Upper lobe of left lung (tissue), 6 donors: ENCODE measurements around the gene GPR84. TPM values are rescaled to one million over a fixed set of nuclear protein-coding genes. Genes with fewer than 3 reads are reported as not detected.

Experiments
- ATAC-seq, 2 donors: fragments of 200-7000 bp; cut with Tn5 transposase; one replicate each; pipeline ENCODE4 v1.9.1; 2022; ENCODE audit warnings: mild to moderate bottlenecking in 2 of 2, moderate library complexity in 2 of 2; ENCODE audit not compliant: low FRiP score in 2 of 2
- DNase-seq, 2 donors: peaks; one replicate each; pipeline ENCODE4 v3.0.0-alpha.2; 2019 to 2020
- H3K27ac ChIP-seq, 4 donors: fragments of 200-600 bp; sonication (generic); one replicate each; pipeline ENCODE4 v1.5.1; 2016 to 2019
- H3K27me3 ChIP-seq, 4 donors: fragments of 200-600 bp; sonication (generic); one replicate each; pipeline ENCODE4 v1.5.1; 2017 to 2019
- H3K36me3 ChIP-seq, 4 donors: fragments of 200-600 bp; sonication (generic); one replicate each; pipeline ENCODE4 v1.5.1; 2016 to 2019
- H3K4me1 ChIP-seq, 4 donors: fragments of 200-600 bp; sonication (generic); one replicate each; pipeline ENCODE4 v1.5.1; 2018 to 2019
- H3K4me3 ChIP-seq, 4 donors: fragments of 200-600 bp; sonication (generic); one replicate each; pipeline ENCODE4 v1.5.1; 2017 to 2019; ENCODE audit warnings: mild to moderate bottlenecking in 2 of 4, moderate library complexity in 1 of 4
- H3K9me3 ChIP-seq, 4 donors: fragments of 200-600 bp; sonication (generic); one replicate each; pipeline ENCODE4 v1.5.1; 2018 to 2019
- CTCF ChIP-seq, 6 experiments: fragments of 450-650 bp in 4 of 6; fragments of 200-600 bp in 2 of 6; sonication (generic) in 2 of 6; IDR thresholded peaks; one replicate each; pipeline ENCODE4 v1.5.1; 2016 to 2019; ENCODE audit warnings: antibody characterized with exemption in 6 of 6
- EP300 ChIP-seq, 4 donors: sonication (generic); formaldehyde crosslinking; IDR thresholded peaks; one replicate each; pipeline ENCODE4 v1.5.1; 2017; ENCODE audit warnings: antibody characterized with exemption in 4 of 4, control low read depth in 2 of 4
- POLR2A ChIP-seq, 4 donors: fragments of 450-650 bp; IDR thresholded peaks; one replicate each; pipeline ENCODE4 v1.5.1; 2016 to 2017; ENCODE audit warnings: antibody characterized with exemption in 4 of 4, mild to moderate bottlenecking in 2 of 4
- POLR2AphosphoS5 ChIP-seq, 2 donors: sonication (generic); formaldehyde crosslinking; IDR thresholded peaks; one replicate each; pipeline ENCODE4 v1.5.1; 2017; ENCODE audit warnings: antibody characterized with exemption in 2 of 2
- WGBS, 2 donors: methylation state at CpG; one replicate each; pipeline ENCODE4 v1.1.5; 2017 to 2018; 5-methylcytosine and 5-hydroxymethylcytosine counted together
- total RNA-seq, 6 donors: library from RNA; depleted of rRNA in 4 of 6; stranded (reverse); fragments of >200 nt in 4 of 6; gene quantifications; one replicate each; pipeline versions ENCODE4 v1.1.0 to v1.2.1, GENCODE V29; 2016 to 2021
- donor health status: DM: no; HTN: no; CAD: no; lungs with moderate emphysema.
- donor health status: DM: no; HTN: yes; CAD: no; lungs with severe emphysema.

Gene GPR84
- total RNA-seq, 6 donors from 2014 or later: 0.39 to 2.1 (median 1.1) TPM; not detected in 2

GRCh38 chr12:54349679-54350078 lies 14.6 kb downstream of the GPR84 start:
- Histone ChIP-seq H3K36me3 (peaks cover 28 to 80% (median 62%) of the 10 kb centered on the region in 4 donors), H3K4me3 (no peak overlapping the region), H3K9me3 (no peaks in the 10 kb centered on the region), H3K27me3 (no peaks in the 10 kb centered on the region), H3K4me1 (peaks cover 4 to 43% (median 30%) of the 10 kb centered on the region in 4 donors), H3K27ac (peak overlapping the region; percentile 24 to 64 (median 38))
- no peak for TF ChIP-seq CTCF (IDR thresholded peaks at IDR 0.05)
- no peak for TF ChIP-seq POLR2A (IDR thresholded peaks at IDR 0.05)
- TF ChIP-seq EP300 (IDR thresholded peaks at IDR 0.05): no peak
- no peak for TF ChIP-seq POLR2AphosphoS5 (IDR thresholded peaks at IDR 0.05)
- no peak for ATAC-seq
- no peak for DNase-seq

GRCh38 chr12:54349036-54349435 lies 15.2 kb downstream of the GPR84 start:
- 80 to 85% methylated on average over 4 of the region's 4 CpGs for WGBS, 2 donors
- Histone ChIP-seq H3K4me1 (peaks cover 4 to 43% (median 30%) of the 10 kb centered on the region in 4 donors), H3K36me3 (peaks cover 30 to 86% (median 68%) of the 10 kb centered on the region in 4 donors), H3K27ac (no peak overlapping the region), H3K4me3 (no peak overlapping the region), H3K27me3 (no peaks in the 10 kb centered on the region), H3K9me3 (no peaks in the 10 kb centered on the region)
- TF ChIP-seq POLR2AphosphoS5 (IDR thresholded peaks at IDR 0.05) (no peak), EP300 (IDR thresholded peaks at IDR 0.05) (no peak), POLR2A (IDR thresholded peaks at IDR 0.05) (no peak), CTCF (IDR thresholded peaks at IDR 0.05) (no peak)
- no peak for DNase-seq
- no peak for ATAC-seq

- H3K9me3 ChIP-seq: no peaks in the 10 kb centered on the region
- DNase-seq (no peak), ATAC-seq (no peak)
- H3K27me3 ChIP-seq: no peaks in the 10 kb centered on the region
- no peak for TF ChIP-seq POLR2AphosphoS5 (IDR thresholded peaks at IDR 0.05)
- TF ChIP-seq EP300 (IDR thresholded peaks at IDR 0.05): no peak
- TF ChIP-seq CTCF (IDR thresholded peaks at IDR 0.05): no peak
- TF ChIP-seq POLR2A (IDR thresholded peaks at IDR 0.05): no peak
- H3K4me3 ChIP-seq: no peak overlapping the region
- H3K27ac ChIP-seq: no peak overlapping the region
- 83 to 96% methylated on average over 9 of the region's 9 CpGs for WGBS, 2 donors
- H3K36me3 ChIP-seq: peaks cover 28 to 62% (median 56%) of the 10 kb centered on the region in 4 donors
- H3K4me1 ChIP-seq: peaks cover 13 to 30% (median 19%) of the 10 kb centered on the region in 4 donors
Observed at GRCh38 chr12:54341378-54342300, 22.6 kb downstream of the GPR84 start.

- peaks cover 13 to 35% (median 24%) of the 10 kb centered on the region in 4 donors for H3K4me1 ChIP-seq
- WGBS, 2 donors: 93% methylated on average over 7 of the region's 7 CpGs
- no peak overlapping the region for H3K4me3 ChIP-seq
- no peaks in the 10 kb centered on the region for H3K27me3 ChIP-seq
- no peak for DNase-seq
- no peaks in the 10 kb centered on the region for H3K9me3 ChIP-seq
- TF ChIP-seq EP300 (IDR thresholded peaks at IDR 0.05): no peak
- TF ChIP-seq CTCF (IDR thresholded peaks at IDR 0.05): no peak
- no peak for TF ChIP-seq POLR2AphosphoS5 (IDR thresholded peaks at IDR 0.05)
- TF ChIP-seq POLR2A (IDR thresholded peaks at IDR 0.05): no peak
- H3K36me3 ChIP-seq: peaks cover 23 to 54% (median 49%) of the 10 kb centered on the region in 4 donors
- no peak overlapping the region for H3K27ac ChIP-seq
- no peak for ATAC-seq
Observed at GRCh38 chr12:54340846-54341245, 23.4 kb downstream of the GPR84 start.
